GM04503 (cell line): ENCODE measurements around the gene PALM.

Experiments
- DNase-seq: peaks from one replicate; pipeline ENCODE4 v3.0.0-alpha.2; 2012; ENCODE audit warnings: low read depth

Gene PALM

DNA sequence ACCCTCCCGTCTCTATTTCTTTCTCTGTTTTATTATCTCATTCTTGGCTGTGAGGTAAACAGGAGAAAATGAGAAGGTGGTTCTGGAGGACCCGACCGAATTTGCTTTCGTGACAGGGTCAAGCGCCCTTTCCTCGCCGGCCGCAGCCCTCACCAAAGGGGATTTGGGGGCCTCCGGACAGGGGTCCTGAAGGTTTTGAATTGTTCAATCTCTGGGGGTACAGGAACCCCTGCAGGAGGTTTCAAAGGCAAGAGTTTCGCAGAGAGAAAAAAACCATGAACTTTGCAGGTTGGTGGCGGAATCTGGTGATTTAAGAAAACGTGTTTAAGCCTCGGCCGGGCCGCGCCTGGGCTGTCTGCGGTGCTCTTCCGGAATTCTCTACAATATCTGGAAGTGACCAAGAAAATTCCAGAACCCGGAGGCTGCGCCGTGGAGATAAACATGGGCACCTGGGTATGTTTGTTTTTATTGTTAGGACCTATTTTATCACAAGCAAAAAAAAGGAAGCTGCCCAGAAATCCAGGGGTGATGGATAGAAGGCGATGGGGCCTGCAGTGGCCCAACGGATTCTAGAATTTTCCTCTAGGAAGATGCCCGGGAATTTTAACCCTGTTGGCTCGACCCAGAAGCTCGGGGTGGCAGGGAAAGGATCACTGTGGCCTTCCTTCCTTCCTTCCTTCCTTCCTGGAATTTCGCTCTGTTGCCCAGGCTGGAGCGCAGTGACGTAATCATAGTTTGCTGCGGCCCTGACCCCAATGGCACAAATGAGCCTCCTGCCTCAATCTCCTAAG, 74.3 kb downstream of the PALM start:
- DNase-seq = no peak

DNA sequence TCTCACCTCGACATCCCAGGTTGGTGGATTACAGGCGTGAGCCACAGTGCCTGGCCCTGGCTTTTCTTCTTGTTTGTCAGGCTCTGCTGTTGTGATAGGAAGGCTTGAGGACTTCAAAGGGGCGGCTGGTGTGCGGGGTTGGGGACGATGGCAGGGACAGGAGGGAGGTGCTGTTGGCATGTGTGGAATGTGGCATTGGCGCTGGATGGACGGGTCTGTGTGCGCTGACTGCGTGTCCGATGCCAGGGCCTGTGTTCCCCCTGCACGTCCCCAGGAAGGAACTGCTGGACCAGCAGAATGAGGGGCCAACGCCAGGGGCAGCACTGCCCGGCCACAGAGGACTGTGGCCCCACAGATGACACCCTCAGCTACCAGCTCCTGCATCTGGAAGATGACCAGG, 75.8 kb downstream of the PALM start:
- DNase-seq = no peak

DNA sequence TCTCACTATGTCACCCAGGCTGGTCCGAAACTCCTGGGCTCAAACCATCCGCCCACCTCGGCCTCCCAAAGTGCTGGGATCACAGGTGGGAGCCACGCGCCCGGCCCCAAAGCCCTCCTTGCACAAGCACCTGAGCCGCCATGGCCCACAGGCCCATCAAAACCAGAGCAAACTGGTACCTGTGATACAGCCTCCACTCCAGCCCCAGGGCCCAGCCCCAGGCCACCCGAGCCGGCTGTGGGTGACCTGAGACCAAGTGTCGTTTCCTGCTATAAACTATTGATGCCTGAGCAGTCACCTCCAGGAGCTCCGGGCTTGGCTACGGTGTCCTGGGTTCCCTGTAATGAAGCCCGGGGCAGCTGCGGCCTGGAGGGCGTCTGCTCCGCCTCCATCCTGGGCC, 78.8 kb downstream of the PALM start:
- no peak for DNase-seq

DNA sequence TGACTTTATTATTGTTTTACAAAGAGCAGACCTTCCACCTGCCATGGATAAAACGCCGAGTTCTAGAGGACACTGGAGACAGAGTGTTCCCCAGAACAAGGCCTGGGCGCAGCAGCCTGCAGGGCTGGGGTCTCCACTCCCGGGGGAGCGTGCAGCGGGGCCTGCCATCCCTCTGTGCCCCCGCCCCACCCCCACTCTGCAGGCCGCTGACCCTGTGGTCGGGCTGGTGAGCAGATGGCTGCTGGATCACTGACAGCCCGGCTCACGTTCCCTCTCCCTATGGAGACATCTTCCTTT, 79.9 kb downstream of the PALM start:
- no peak for DNase-seq

DNA sequence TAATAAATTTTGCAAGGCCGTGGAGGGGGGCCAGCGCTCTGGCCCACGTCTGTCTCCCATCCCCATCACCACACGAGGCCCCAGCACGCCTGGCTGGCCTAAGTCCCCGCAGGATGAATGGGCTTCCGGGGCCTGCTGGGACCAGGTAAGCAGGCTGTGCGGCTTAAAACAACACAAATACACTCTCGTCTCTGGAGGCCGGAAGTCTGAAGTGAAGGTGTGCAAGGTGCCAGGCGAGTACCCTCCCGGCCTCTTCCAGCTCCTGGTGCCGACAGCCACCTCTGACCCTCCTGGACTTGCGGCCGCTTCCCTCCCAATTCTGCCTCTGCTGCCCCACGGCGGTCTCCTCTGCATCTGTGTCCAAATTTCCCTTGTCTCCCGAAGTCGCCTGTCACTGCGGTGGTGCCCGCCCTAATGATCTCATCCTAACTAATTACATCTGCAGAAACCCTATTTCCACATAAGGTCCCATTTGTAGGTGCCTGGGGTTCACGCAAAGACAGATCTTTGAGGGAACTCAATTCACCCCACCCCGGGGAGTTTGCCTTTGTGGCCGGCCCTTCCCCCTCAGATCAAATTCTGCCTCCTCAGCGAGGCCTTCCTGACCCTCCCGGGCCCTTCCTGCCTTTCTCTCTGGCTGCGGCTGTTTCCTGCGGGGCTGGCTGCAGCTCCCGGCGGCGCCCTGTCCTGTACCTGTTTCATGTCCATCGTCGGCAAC, 80.4 kb downstream of the PALM start:
- DNase-seq = no peak

DNA sequence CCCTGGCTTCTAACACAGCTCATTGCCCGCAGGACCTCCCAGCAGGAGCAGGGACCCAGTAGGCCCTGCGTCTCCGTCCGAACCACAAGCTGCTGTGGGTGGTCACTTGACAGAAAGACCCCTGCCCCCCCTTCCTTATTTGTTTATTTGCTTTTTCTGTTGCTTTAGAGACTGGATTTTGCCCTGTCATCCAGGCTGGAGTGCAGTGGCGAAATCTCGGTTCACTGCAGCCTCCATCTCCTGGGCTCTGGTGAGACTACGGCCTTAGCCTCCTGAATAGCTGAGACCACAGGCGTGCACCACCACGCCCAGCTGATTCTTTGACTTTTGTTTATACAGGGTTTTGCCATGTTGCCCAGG, 80.9 kb downstream of the PALM start:
- DNase-seq = no peak

DNA sequence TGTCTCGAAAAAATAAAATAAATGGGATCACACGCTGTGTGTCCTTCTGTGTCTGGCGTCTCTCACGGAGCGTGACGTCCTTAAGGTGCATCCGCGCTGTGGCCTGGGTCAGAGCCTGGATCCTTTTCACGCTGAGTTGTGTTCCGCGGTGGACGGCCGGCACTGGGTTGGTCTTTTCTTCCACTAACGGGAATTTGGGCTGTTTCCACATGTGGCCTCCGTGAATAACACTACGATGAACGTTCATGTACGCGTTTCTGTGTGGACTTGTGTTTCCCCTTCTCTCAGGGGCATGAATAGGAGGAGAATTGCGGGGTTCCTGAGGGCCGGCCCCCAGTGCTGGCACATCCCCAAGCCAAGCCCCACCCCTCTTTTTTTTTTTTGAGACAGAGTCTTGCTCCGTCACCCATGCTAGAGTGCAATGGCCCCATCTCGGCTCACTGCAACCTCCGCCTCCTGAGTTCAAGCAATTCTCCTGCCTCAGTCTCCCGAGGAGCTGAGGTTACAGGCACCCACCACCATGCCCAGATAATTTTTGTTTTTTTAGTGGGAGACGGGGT, 82.4 kb downstream of the PALM start:
- DNase-seq = no peak

DNA sequence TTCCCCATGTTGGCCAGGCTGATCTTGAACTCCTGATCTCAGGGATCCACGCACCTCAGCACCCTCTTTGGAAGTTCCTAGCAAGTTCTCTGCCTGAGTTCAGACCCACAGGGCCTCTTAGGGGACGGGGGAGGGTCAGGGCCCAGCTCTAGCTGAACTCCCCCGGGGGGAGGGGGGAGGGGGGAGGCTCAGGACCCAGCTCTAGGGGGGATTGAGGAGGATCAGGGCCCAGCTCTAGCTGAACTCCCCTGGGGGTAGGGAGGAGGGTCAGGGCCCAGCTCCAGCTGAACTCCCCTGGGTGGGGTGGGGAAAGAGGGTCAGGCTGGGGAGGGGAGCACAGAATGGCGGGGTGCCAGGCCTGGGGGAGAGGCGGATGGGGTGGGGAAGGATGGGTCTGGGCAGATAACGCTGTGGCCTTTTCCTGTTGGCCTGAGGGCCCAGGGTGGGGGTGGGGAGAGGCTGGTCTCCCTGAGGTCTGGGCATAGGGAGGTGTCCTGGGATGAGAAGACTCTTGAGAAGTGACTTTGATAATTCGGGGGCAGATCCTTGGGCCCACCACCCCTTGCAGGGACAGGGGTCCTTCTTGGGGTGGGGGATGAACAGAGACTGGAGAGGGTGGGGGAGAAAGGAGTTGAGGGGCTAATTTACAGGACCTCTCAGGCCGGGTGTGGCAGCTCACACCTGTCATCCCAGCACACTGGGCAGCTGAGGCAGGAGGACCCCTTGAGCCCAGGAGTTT, 83.0 kb downstream of the PALM start:
- DNase-seq = no peak

DNA sequence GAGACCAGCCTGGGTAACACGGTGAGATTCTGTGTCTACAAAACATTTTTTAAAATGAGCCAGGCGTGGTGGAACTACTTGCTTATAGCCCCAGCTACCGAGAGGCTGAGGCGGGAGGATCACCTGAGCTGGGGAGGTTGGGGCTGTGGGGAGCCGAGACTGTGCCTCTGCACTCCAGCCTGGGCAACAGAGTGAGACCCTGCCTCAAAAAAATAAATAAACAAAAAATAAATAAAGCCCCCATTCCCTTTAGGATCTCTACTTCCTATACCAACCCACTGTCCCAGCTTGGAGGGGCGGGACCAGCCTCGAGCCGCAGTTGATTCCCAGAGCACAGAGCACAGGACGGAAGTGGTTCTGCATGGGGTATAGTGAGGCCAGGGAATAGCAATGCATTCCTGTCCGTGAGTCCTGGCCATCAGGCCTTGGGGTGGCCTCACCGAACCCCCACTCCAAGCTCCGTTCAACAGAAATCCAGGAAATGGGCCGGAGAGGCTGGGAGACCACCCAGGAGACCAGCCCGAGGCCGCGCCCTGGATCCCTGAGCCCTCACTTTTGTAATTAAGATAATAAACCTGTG, 83.7 kb downstream of the PALM start:
- no peak for DNase-seq

DNA sequence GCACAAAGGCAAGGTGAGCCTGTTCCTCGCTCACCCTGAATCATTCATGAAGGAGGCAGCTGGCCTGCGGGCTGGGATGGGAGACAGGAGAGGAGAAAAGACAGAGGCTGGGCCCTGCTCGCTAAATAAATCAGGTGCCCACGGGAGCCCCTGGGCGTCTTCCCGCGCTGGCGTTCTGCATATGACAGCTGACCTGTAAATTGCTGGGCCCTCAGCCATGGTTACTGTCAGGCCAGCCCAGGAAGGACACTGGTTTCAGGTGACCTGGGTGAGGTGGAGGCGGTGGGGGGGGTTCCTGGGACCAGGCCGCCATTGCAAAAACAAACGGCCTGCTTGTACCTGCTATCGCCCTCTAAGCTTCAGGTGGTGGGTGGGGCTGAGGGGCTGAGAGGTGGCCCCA, 85.1 kb downstream of the PALM start:
- DNase-seq = no peak

DNA sequence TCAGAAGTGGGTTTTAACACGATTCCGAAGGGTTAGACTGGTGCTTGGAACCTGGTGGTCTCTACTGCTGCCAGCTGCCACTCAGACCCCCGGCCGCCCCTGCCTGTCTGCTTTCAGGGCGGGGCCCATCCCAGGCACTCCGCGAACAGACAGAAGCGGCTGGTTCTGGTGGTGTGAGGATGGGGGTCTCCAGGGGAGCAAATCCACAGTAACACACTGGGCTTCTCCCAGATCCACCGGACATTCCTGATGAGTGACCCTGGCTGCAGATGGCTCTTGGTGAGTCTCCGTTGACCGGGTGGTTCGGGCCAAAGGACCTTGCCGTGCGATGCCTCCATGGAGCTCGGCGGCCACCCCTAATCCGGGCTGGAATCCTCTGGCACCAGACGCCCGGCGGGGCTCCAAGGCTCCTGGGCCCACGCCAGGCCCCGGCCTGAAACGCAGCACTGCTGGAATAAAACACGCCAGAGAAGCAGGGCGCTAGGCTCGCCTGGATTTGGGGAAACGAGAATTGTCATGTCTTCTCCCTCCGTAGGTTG, 86.4 kb downstream of the PALM start:
- no peak for DNase-seq

DNA sequence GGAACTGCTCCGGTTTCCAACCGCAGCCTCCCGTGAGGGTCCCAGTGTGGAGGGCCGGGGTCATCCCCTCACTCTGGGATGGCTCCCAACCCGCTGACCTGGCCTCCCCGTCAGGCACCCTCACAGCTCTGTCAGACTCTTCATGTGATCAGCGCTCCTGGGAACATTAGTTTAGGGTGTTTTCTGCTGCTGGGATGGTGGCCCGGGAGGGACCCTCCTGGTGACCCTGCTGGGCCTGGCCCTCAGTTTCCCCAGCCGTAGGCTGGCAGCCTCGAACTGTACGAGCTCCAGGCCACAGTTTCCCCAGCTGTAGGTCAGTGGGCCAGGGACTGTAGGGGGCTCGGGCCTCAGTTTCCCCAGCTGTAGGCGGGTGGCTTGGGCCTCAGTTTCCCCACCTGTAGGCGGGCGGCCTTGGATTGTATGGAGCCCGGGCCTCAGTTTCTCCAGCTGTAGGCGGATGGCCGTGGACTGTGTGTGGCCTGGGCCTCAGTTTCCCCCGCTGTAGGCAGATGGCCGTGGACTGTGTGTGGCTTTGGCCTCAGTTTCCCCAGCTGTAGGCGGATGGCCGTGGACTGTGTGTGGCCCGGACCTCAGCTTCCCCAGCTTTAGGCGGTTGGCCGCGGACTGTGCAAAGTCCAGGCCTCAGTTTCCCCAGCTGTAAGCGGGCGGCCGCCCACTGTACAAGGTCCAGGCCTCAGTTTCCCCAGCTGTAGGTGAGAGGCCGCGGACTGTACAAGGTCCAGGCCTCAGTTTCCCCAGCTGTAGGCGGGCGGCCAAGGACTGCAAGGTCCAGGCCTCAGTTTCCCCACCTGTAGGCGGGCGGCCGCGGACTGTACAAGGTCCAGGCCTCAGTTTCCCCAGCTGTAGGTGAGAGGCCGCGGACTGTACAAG, 87.2 kb downstream of the PALM start:
- DNase-seq = no peak

DNA sequence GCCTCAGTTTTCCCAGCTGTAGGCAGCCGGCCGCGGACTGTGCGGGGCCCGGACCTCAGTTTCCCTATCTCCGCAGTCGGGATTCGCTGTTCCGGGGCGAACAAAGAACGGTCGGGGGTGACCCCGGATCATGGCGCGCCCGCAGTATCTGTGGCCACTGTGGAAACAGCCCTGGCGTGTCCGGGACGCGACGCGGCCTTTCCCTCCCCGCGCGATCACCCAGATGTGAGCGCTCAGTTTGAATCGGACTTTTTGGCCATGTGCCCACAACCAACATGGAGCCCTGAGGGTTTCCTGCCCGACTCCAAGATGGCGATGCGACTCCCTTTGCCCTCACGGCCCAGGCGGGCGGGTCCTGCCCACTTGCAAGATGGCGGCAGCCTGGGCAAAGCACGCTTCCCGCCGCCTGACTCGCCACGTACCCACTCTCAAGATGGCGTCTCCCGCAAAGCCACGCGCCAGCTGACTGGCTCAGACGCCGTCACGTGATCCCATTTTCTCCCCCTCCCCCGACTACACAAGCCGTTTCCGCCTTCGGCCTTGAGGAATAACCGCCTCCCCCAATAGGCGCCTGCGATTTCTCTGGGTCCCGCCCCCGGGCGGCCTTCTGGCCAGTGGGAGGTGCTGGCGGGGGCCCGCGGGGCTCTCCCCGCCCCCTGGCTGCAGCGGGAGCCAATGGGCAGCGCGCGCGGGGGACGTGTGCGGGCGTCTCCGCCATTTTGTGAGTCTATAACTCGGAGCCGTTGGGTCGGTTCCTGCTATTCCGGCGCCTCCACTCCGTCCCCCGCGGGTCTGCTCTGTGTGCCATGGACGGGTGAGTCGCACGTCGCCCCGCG, 88.2 kb downstream of the PALM start, which contains the start of gene PTBP1:
Gene PTBP1 (plus strand): TSS at position 761 of the 836 bp plus-strand sequence. CDS start 46 bp downstream, at position 807.
- peak; percentile 97 for DNase-seq
